HEK293 (cell line): ENCODE results near the gene ZNF804A.
A peak's percentile ranks its signal among the peaks of the same experiment; 100 is the strongest.

Experiments used
- CTCF ChIA-PET: fragments of 350-600 bp; formaldehyde crosslinking; extraction: SDS; loops from one replicate; lab custom pipeline; 2021; ENCODE audit warnings: antibody characterized with exemption; lab: Yijun Ruan, JAX
- POLR2A ChIA-PET: fragments of 300-600 bp; formaldehyde crosslinking; extraction: SDS; loops from one replicate; lab custom pipeline; 2020; ENCODE audit warnings: antibody characterized with exemption, inconsistent platforms; lab: Yijun Ruan, JAX
- H3K27ac ChIP-seq: fragments of 200-500 bp; sonication (Bioruptor generic); 2 replicates; pipeline ENCODE4 v1.5.1; 2014; ENCODE audit warnings: low read depth, low read length, control low read depth, inconsistent platforms; ENCODE audit errors: extremely low read depth
- H3K36me3 ChIP-seq, 2 experiments: fragments of 200-500 bp in 1 of 2; sonication (Bioruptor generic) in 1 of 2; 1 replicate in 1 of 2; 2 replicates in 1 of 2; pipeline ENCODE4 v1.5.1; 2014 to 2017; ENCODE audit warnings: inconsistent platforms in 2 of 2, low read length in 2 of 2; ENCODE audit not compliant: control insufficient read depth in 2 of 2, insufficient read depth in 1 of 2
- H3K4me1 ChIP-seq: fragments of 200-500 bp; sonication (Bioruptor generic); 2 replicates; pipeline ENCODE4 v1.5.1; 2014; ENCODE audit warnings: mild to moderate bottlenecking, low read length, inconsistent platforms; ENCODE audit not compliant: control insufficient read depth, insufficient read depth
- H3K4me3 ChIP-seq: 2 replicates; pipeline ENCODE4 v1.5.1; 2011; ENCODE audit warnings: low read depth, mild to moderate bottlenecking, control low read depth, low read length, moderate library complexity
- H3K9me3 ChIP-seq: fragments of 200-500 bp; sonication (Bioruptor generic); 2 replicates; pipeline ENCODE4 v1.5.1; 2014; ENCODE audit warnings: low read depth, low read length, inconsistent platforms; ENCODE audit not compliant: control insufficient read depth, insufficient read depth
- FEZF1 ChIP-seq: fragments of 450-650 bp; formaldehyde crosslinking; IDR thresholded peaks from 2 replicates; pipeline ENCODE4 v1.5.1; 2016; ENCODE audit warnings: missing biosample characterization, missing genetic modification characterization
- GLI2 ChIP-seq: fragments of 450-650 bp; formaldehyde crosslinking; IDR thresholded peaks from 2 replicates; pipeline ENCODE4; 2017; ENCODE audit warnings: missing biosample characterization, missing genetic modification characterization, low read depth, borderline replicate concordance
- INSM2 ChIP-seq: fragments of 450-650 bp; formaldehyde crosslinking; IDR thresholded peaks from 2 replicates; pipeline ENCODE4 v1.5.1; 2016; ENCODE audit warnings: missing biosample characterization, missing genetic modification characterization
- KLF1 ChIP-seq: fragments of 450-650 bp; formaldehyde crosslinking; IDR thresholded peaks from 2 replicates; pipeline ENCODE4 v1.5.1; 2016; ENCODE audit warnings: missing biosample characterization, missing genetic modification characterization
- MZF1 ChIP-seq: fragments of 450-650 bp; formaldehyde crosslinking; IDR thresholded peaks from 2 replicates; pipeline ENCODE4 v1.5.1; 2017; ENCODE audit warnings: missing biosample characterization, missing genetic modification characterization, borderline replicate concordance
- SALL2 ChIP-seq: fragments of 450-650 bp; formaldehyde crosslinking; IDR thresholded peaks from 2 replicates; pipeline ENCODE4 v1.5.0; 2017; ENCODE audit warnings: missing biosample characterization, mild to moderate bottlenecking, missing genetic modification characterization, borderline replicate concordance
- SCRT1 ChIP-seq: fragments of 450-650 bp; formaldehyde crosslinking; IDR thresholded peaks from 2 replicates; pipeline ENCODE4 v1.5.1; 2016; ENCODE audit warnings: missing biosample characterization, missing genetic modification characterization, borderline replicate concordance
- SCRT2 ChIP-seq: fragments of 450-650 bp; formaldehyde crosslinking; IDR thresholded peaks from 2 replicates; pipeline ENCODE4 v1.5.1; 2016; ENCODE audit warnings: missing biosample characterization, missing genetic modification characterization
- SETDB1 ChIP-seq: IDR thresholded peaks from one replicate; pipeline ENCODE4 v1.6.1; 2017; ENCODE audit warnings: mild to moderate bottlenecking, low read length, moderate library complexity, mixed read lengths; ENCODE audit not compliant: insufficient read length
- SP3 ChIP-seq: fragments of 450-650 bp; formaldehyde crosslinking; IDR thresholded peaks from 2 replicates; pipeline ENCODE4 v1.5.1; 2016; ENCODE audit warnings: missing biosample characterization, missing genetic modification characterization
- ZBTB44 ChIP-seq: fragments of 450-650 bp; IDR thresholded peaks from 2 replicates; pipeline ENCODE4 v1.5.1; 2018; ENCODE audit warnings: missing biosample characterization, mild to moderate bottlenecking, missing genetic modification characterization
- ZFP41 ChIP-seq: fragments of 450-650 bp; formaldehyde crosslinking; IDR thresholded peaks from 2 replicates; pipeline ENCODE4 v1.5.1; 2016; ENCODE audit warnings: missing biosample characterization, missing genetic modification characterization, borderline replicate concordance
- ZNF184 ChIP-seq: fragments of 450-650 bp; IDR thresholded peaks from 2 replicates; pipeline ENCODE4 v1.5.1; 2018; ENCODE audit warnings: missing biosample characterization, mild to moderate bottlenecking, missing genetic modification characterization
- ZNF23 ChIP-seq: fragments of 450-650 bp; formaldehyde crosslinking; IDR thresholded peaks from 2 replicates; pipeline ENCODE4 v1.5.1; 2016; ENCODE audit warnings: missing biosample characterization, missing genetic modification characterization, borderline replicate concordance
- ZNF248 ChIP-seq: fragments of 450-650 bp; formaldehyde crosslinking; IDR thresholded peaks from 2 replicates; pipeline ENCODE4 v1.5.1; 2017; ENCODE audit warnings: missing biosample characterization, missing genetic modification characterization
- ZNF26 ChIP-seq: fragments of 450-650 bp; formaldehyde crosslinking; IDR thresholded peaks from 2 replicates; pipeline ENCODE4 v1.5.1; 2016; ENCODE audit warnings: missing biosample characterization, missing genetic modification characterization
- ZNF292 ChIP-seq: fragments of 450-650 bp; formaldehyde crosslinking; IDR thresholded peaks from 2 replicates; pipeline ENCODE4 v1.5.1; 2016; ENCODE audit warnings: low read depth, missing biosample characterization, missing genetic modification characterization, borderline replicate concordance
- ZNF311 ChIP-seq: fragments of 450-650 bp; formaldehyde crosslinking; IDR thresholded peaks from 2 replicates; pipeline ENCODE4 v1.5.1; 2017; ENCODE audit warnings: missing biosample characterization, missing genetic modification characterization, borderline replicate concordance
- ZNF394 ChIP-seq: fragments of 450-650 bp; formaldehyde crosslinking; IDR thresholded peaks from 2 replicates; pipeline ENCODE4 v1.5.1; 2016; ENCODE audit warnings: missing biosample characterization, missing genetic modification characterization, mild to moderate bottlenecking, moderate library complexity, borderline replicate concordance
- ZNF521 ChIP-seq: fragments of 450-650 bp; formaldehyde crosslinking; IDR thresholded peaks from 2 replicates; pipeline ENCODE4 v1.5.1; 2017; ENCODE audit warnings: missing biosample characterization, mild to moderate bottlenecking, missing genetic modification characterization
- ZNF548 ChIP-seq: fragments of 450-650 bp; formaldehyde crosslinking; IDR thresholded peaks from 2 replicates; pipeline ENCODE4 v1.5.1; 2016; ENCODE audit warnings: missing biosample characterization, missing genetic modification characterization
- ZNF555 ChIP-seq: fragments of 450-650 bp; formaldehyde crosslinking; conservative IDR thresholded peaks from 2 replicates; pipeline ENCODE4 v1.5.1; 2017; ENCODE audit warnings: missing biosample characterization, mild to moderate bottlenecking, missing genetic modification characterization, inconsistent platforms
- ZNF558 ChIP-seq: fragments of 450-650 bp; formaldehyde crosslinking; IDR thresholded peaks from 2 replicates; pipeline ENCODE4 v1.5.1; 2016; ENCODE audit warnings: missing biosample characterization, missing genetic modification characterization
- ZNF561 ChIP-seq: fragments of 450-650 bp; IDR thresholded peaks from 2 replicates; pipeline ENCODE4 v1.5.1; 2018; ENCODE audit warnings: missing biosample characterization, missing genetic modification characterization, borderline replicate concordance
- ZNF670 ChIP-seq: fragments of 450-650 bp; formaldehyde crosslinking; IDR thresholded peaks from 2 replicates; pipeline ENCODE4 v1.5.1; 2016; ENCODE audit warnings: missing biosample characterization, missing genetic modification characterization, low read depth
- ZNF76 ChIP-seq: fragments of 450-650 bp; formaldehyde crosslinking; IDR thresholded peaks from 2 replicates; pipeline ENCODE4; 2016; ENCODE audit warnings: low read depth, missing biosample characterization, missing genetic modification characterization, borderline replicate concordance
- ZNF777 ChIP-seq: fragments of 450-650 bp; formaldehyde crosslinking; IDR thresholded peaks from 2 replicates; pipeline ENCODE4 v1.5.1; 2017; ENCODE audit warnings: missing biosample characterization, missing genetic modification characterization, borderline replicate concordance
- ZNF843 ChIP-seq: fragments of 450-650 bp; formaldehyde crosslinking; IDR thresholded peaks from 2 replicates; pipeline ENCODE4 v1.5.1; 2016; ENCODE audit warnings: missing biosample characterization, missing genetic modification characterization
- TF ChIP-seq, protein P1 (sequence below): fragments of 450-650 bp; formaldehyde crosslinking; IDR thresholded peaks from 2 replicates; pipeline ENCODE4 v1.5.1; 2016; ENCODE audit warnings: missing biosample characterization, missing genetic modification characterization

The ZNF804A gene

GRCh38 chr2:184851576-184851975 lies 253.2 kb downstream of the ZNF804A start (continued):
- TF ChIP-seq SCRT2 (tag by site-specific recombination): no peak
- TF ChIP-seq ZNF248 (tag by site-specific recombination): no peak
- TF ChIP-seq SP3 (tag by site-specific recombination): no peak
- no peak for TF ChIP-seq ZNF777 (tag by site-specific recombination)
- TF ChIP-seq MZF1: no peak
- no peak for TF ChIP-seq GLI2 (tag by site-specific recombination)
- no peak for TF ChIP-seq ZNF394 (tag by site-specific recombination)
- no peak for TF ChIP-seq SALL2 (tag by site-specific recombination)

DNA sequence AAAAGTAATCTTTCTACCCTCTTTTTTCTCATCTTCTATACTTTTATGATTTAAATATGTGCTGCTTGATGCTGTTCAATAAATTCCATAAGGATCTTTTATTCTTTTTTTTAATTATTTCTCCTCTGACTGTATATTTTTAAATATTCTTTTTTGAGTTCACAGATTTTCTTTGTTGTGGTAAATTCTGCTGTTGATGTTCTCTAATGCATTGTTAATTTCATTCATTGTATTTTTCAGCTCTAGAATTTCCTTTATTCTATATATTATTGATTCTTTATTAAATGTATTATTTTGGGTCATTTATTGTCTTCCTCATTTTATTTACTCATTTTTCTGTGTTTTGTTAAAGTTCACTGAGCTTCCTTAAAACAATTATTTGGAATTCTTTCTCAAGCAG lies 260.9 kb downstream of the ZNF804A start:
- Histone ChIP-seq H3K9me3 (no peaks in the 10 kb centered on the region), H3K27ac (no peak overlapping the region)

DNA sequence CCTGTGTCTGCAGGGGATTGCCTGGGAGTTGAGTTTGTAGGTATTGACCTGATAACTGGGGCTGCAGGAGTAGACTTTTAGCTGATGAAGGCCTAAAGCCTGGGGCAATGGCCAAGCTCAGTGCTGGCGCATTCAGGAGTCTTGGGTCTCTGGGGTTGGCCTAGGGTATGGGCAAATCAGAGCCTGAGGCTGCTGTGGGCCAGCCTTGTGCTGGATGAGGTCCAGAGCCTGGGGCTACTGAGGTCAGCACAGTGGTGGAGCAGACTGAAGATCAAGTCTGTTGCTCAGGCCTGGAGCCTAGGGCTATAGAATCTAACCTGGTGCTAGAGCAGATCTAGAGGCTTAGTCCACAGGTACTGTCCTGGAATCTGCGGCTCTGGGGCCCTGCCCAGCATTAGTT lies 262.4 kb downstream of the ZNF804A start:
- Histone ChIP-seq H3K9me3 (no peaks in the 10 kb centered on the region), H3K36me3 (no peaks in the 10 kb centered on the region), H3K27ac (no peak overlapping the region), H3K4me3 (no peak overlapping the region), H3K4me1 (no peaks in the 10 kb centered on the region)
- ChIA-PET POLR2A (no interaction called here), CTCF (no interaction called here)
- TF ChIP-seq ZNF561 (tag by site-specific recombination) (no peak), SCRT1 (tag by site-specific recombination) (no peak), ZNF26 (tag by site-specific recombination) (no peak), SALL2 (tag by site-specific recombination) (no peak), FEZF1 (tag by site-specific recombination) (no peak), ZFP41 (tag by site-specific recombination) (no peak), ZNF311 (tag by site-specific recombination) (no peak), ZNF76 (tag by site-specific recombination) (no peak), ZNF184 (no peak), ZNF521 (no peak), ZNF843 (no peak), ZNF292 (tag by site-specific recombination) (no peak), ZNF548 (tag by site-specific recombination) (no peak)
- TF ChIP-seq, protein P1, sequence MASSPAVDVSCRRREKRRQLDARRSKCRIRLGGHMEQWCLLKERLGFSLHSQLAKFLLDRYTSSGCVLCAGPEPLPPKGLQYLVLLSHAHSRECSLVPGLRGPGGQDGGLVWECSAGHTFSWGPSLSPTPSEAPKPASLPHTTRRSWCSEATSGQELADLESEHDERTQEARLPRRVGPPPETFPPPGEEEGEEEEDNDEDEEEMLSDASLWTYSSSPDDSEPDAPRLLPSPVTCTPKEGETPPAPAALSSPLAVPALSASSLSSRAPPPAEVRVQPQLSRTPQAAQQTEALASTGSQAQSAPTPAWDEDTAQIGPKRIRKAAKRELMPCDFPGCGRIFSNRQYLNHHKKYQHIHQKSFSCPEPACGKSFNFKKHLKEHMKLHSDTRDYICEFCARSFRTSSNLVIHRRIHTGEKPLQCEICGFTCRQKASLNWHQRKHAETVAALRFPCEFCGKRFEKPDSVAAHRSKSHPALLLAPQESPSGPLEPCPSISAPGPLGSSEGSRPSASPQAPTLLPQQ: no peak

More for the DNA sequence above, 260.9 kb downstream of the ZNF804A start:
- no peaks in the 10 kb centered on the region for H3K4me1 ChIP-seq
- no peaks in the 10 kb centered on the region for H3K36me3 ChIP-seq
- TF ChIP-seq ZNF558 (no peak), INSM2 (tag by site-specific recombination) (no peak), ZNF670 (tag by site-specific recombination) (no peak), ZNF555 (tag by site-specific recombination) (no peak), KLF1 (no peak), ZNF23 (tag by site-specific recombination) (no peak), SETDB1 (peak; percentile 46), ZBTB44 (no peak)
- CTCF ChIA-PET: no interaction called here
- POLR2A ChIA-PET: no interaction called here
- H3K4me3 ChIP-seq: no peak overlapping the region
